ENCODE results near the gene PPHLN1. TPM values are rescaled to one million over a fixed set of nuclear protein-coding genes. Genes with fewer than 3 reads are reported as not detected.

Gene PPHLN1
- total RNA-seq, 1 donor from 2014 or later = 41.8 TPM

DNA sequence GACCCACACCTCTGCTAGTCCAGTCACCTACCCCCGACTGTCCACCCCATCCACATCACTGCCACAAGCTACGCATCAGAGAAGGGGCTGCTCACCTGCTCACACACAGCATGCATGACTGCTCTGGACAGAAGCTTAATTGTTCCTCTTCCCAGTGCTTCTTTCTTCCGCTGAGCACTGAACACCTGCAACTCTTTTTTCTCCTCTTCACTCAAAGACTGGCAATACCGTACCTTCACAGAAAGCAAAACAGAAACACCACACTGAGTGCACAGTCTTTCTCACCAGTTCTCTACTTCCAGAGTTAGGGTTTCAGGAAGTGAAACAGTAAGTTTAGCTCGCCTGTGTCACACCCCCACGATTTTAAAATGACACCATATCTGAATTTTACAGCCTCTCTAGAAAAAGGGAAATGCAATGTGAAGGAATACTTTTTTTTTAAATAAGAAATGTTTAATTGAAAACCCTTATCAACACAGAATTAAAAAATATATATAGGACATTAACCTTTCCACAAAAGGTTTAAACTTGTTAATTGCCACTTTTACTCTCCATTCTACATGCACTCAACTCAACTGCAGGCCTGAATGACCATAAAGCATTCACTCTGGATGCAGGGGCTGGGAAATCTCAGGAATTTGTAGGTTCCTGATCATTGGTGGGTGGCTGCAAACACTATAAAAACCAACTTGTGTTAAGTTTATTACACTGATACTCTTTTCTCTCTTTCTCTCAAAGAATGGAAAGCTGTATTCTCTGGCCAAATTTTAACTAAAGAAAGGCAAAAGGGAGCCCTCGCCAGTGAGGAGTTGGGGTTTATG, 143.6 kb downstream of the PPHLN1 start:
- Histone ChIP-seq H3K27me3 (no peaks in the 10 kb centered on the region), H3K9me3 (no peaks in the 10 kb centered on the region), H3K4me1 (peaks cover 11% of the 10 kb centered on the region), H3K36me3 (peaks cover 57% of the 10 kb centered on the region), H3K4me3 (peak overlapping the region; percentile 29), H3K27ac (no peak overlapping the region)
- DNase-seq = no peak
- ATAC-seq = peak; percentile 89
- intact Hi-C loops (cut with DNase I) = no loop called here
- TF ChIP-seq, protein P1, sequence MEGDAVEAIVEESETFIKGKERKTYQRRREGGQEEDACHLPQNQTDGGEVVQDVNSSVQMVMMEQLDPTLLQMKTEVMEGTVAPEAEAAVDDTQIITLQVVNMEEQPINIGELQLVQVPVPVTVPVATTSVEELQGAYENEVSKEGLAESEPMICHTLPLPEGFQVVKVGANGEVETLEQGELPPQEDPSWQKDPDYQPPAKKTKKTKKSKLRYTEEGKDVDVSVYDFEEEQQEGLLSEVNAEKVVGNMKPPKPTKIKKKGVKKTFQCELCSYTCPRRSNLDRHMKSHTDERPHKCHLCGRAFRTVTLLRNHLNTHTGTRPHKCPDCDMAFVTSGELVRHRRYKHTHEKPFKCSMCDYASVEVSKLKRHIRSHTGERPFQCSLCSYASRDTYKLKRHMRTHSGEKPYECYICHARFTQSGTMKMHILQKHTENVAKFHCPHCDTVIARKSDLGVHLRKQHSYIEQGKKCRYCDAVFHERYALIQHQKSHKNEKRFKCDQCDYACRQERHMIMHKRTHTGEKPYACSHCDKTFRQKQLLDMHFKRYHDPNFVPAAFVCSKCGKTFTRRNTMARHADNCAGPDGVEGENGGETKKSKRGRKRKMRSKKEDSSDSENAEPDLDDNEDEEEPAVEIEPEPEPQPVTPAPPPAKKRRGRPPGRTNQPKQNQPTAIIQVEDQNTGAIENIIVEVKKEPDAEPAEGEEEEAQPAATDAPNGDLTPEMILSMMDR (IDR thresholded peaks at IDR 0.05) = no peak

DNA sequence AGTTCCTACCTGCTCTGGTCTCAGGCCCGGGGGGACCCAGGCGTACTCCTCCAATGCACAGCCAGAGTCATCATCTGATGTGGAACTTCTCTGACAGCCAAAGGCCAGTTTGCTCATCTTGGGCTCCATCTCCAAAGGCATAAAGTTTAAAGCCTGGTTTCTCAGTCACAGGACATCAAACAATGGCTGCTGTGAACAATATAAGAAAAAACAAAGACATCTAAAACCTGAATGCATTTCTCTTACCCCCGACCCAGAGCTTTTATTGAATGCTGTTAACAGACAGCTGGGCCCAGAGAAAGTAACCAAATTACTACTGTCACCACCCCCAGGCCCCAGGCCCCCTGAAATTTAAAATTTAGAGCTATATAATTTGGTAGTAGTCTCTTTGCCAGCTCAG, 146.4 kb downstream of the PPHLN1 start:
- intact Hi-C loops (cut with DNase I) = no loop called here
- Histone ChIP-seq H3K27ac (no peak overlapping the region), H3K9me3 (no peaks in the 10 kb centered on the region), H3K4me3 (no peak overlapping the region), H3K27me3 (no peaks in the 10 kb centered on the region), H3K36me3 (peaks cover 28% of the 10 kb centered on the region), H3K4me1 (peaks cover 11% of the 10 kb centered on the region)
- DNase-seq (no peak), ATAC-seq (no peak)
- TF ChIP-seq, protein P1 (IDR thresholded peaks at IDR 0.05) = no peak

DNA sequence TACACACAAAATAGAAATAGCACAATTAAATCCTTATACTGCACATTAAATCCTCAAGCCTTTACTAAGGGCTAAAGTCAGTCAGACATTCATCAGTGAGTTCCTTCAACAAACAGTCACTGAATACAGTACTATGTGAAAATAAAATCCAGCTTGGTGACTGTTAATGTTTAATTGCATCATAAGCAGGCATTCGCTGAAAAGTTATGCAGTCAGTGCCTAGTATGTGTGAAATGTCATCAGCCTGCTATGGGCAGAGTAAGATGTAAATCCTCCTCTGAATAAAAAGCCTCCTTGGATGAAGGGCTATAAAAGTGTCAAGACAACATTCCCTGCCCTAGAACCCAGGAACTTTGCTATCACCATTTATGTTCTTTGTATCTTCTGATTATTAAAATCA, 147.2 kb downstream of the PPHLN1 start:
- DNase-seq = no peak
- no peak for ATAC-seq
- no peak overlapping the region for H3K4me3 ChIP-seq
- peaks cover 11% of the 10 kb centered on the region for H3K4me1 ChIP-seq
- H3K9me3 ChIP-seq = no peaks in the 10 kb centered on the region
- H3K27ac ChIP-seq = no peak overlapping the region
- TF ChIP-seq, protein P1 (IDR thresholded peaks at IDR 0.05) = no peak
- intact Hi-C loops (cut with DNase I) = no loop called here
- no peaks in the 10 kb centered on the region for H3K27me3 ChIP-seq
- peaks cover 21% of the 10 kb centered on the region for H3K36me3 ChIP-seq

DNA sequence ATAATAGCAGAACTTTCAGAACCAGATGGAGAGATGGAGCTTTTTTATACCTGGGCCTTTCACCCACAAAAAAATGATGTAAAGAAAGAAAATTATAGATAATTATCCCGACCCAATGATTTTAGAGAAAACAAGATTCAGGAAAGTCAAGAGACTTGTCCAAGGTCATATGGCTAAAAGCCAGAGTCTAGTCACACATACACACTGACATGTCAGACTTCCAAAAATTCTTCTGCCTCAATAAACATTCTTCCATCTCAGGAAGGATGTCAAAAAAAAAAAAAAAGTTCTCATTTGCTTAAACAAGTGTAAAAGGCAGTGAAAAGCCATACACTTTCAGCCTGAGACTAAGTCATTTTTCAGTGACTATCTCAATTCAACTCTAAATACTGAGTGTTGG, 147.6 kb downstream of the PPHLN1 start:
- ATAC-seq (no peak), DNase-seq (no peak)
- H3K36me3 ChIP-seq = peaks cover 21% of the 10 kb centered on the region
- intact Hi-C loops (cut with DNase I) = no loop called here
- H3K27ac ChIP-seq = no peak overlapping the region
- TF ChIP-seq, protein P1 (IDR thresholded peaks at IDR 0.05) = no peak
- peaks cover 11% of the 10 kb centered on the region for H3K4me1 ChIP-seq
- no peak overlapping the region for H3K4me3 ChIP-seq
- H3K9me3 ChIP-seq = no peaks in the 10 kb centered on the region
- H3K27me3 ChIP-seq = no peaks in the 10 kb centered on the region

DNA sequence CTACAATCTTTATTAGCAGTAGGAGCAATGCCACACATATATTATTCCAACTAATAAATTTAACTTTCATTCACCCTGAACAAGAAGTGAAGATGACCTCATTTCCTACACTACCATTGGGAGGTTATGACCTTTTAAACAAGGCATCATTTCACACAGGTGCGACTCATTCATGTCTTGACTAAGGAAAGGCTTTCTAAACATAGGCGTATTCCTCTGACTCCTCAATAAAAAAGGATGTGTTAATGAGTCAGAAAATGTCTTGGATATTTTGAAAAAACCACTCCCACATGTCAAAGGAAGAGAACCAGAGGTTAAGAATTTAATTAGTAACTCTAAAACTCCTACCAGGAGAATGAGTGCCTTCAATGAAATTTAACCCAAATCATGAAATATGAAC, 148.4 kb downstream of the PPHLN1 start:
- Histone ChIP-seq H3K36me3 (peaks cover 12% of the 10 kb centered on the region), H3K27me3 (no peaks in the 10 kb centered on the region), H3K4me1 (peaks cover 13% of the 10 kb centered on the region), H3K4me3 (no peak overlapping the region), H3K9me3 (no peaks in the 10 kb centered on the region), H3K27ac (no peak overlapping the region)
- intact Hi-C loops (cut with DNase I) = no loop called here
- no peak for ATAC-seq
- DNase-seq = no peak
- TF ChIP-seq, protein P1 (IDR thresholded peaks at IDR 0.05) = no peak
